ENCODE measurements around the gene EMC1.

DNA sequence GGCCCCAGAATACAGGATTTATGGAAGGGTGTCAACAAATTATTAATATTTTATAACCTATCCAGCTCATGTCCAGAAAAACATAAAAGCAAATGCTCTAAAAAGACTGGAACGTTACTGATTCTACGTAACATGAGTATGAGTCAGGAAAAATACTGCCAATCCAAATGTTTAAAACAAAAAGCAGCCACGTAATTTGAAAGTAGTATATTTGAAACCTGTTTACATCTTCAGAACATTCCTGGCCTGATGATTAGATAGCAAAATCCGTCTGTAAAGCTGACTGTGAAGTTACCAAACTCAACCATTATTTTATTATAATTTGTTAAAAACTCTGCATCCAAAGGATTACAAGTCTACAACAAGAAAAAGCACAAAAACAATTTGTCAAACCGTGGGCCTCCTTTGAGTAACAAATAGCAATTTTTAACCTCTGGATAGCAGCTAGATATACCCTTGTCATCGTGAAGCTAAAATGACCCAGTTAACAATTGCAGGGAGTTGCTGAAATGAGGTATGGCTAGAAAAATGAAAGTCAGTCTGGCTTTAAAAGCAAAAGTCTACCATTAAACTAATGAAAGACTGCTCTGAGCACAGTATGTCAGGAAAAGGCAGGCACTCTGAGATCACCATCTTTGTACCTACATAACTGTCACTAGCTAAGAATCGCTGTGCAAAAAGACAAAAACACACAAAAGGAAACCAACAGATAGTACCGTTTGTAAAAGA is 42.5 kb downstream of the EMC1 start:
- TF ChIP-seq CTCF (IDR thresholded peaks at IDR 0.05; ENCODE audit: poor library complexity, severe bottlenecking): no peak
- TF ChIP-seq REST (IDR thresholded peaks at IDR 0.05; ENCODE audit: borderline replicate concordance): no peak
- no peak for TF ChIP-seq MXI1 (conservative IDR thresholded peaks at IDR 0.05; ENCODE audit: poor library complexity, severe bottlenecking)
- no peak for TF ChIP-seq POLR2AphosphoS5 (IDR thresholded peaks at IDR 0.05)

All from neural cell (in vitro differentiated cells).